Measurements from ENCODE around the gene CHN2.

Gene CHN2

GRCh38 chr7:29310625-29311024 is 116.0 kb downstream of the CHN2 start:
- TF ChIP-seq POLR2AphosphoS5 (IDR thresholded peaks at IDR 0.05; ENCODE audit: low read depth, low read length) (no peak), TAF1 (IDR thresholded peaks at IDR 0.05; ENCODE audit: borderline replicate concordance, insufficient read depth, low read length) (no peak), FOXP2 (optimal IDR thresholded peaks at IDR 0.05; ENCODE audit: borderline replicate concordance, extremely low read depth, extremely low read length, insufficient read depth) (no peak), SIN3A (IDR thresholded peaks at IDR 0.05; ENCODE audit: borderline replicate concordance, insufficient read depth, low read length) (no peak), REST (IDR thresholded peaks at IDR 0.05; ENCODE audit: insufficient read depth in 1 of 2, low read depth in 2 of 2, low read length in 2 of 2) (no peak)

GRCh38 chr7:29311314-29311713 is 116.7 kb downstream of the CHN2 start:
- TF ChIP-seq POLR2AphosphoS5 (IDR thresholded peaks at IDR 0.05; ENCODE audit: low read depth, low read length): no peak
- TF ChIP-seq REST (IDR thresholded peaks at IDR 0.05; ENCODE audit: insufficient read depth in 1 of 2, low read depth in 2 of 2, low read length in 2 of 2): no peak
- TF ChIP-seq FOXP2 (optimal IDR thresholded peaks at IDR 0.05; ENCODE audit: borderline replicate concordance, extremely low read depth, extremely low read length, insufficient read depth): no peak
- TF ChIP-seq TAF1 (IDR thresholded peaks at IDR 0.05; ENCODE audit: borderline replicate concordance, insufficient read depth, low read length): no peak
- no peak for TF ChIP-seq SIN3A (IDR thresholded peaks at IDR 0.05; ENCODE audit: borderline replicate concordance, insufficient read depth, low read length)

- no peak for TF ChIP-seq REST (IDR thresholded peaks at IDR 0.05; ENCODE audit: insufficient read depth in 1 of 2, low read depth in 2 of 2, low read length in 2 of 2)
Observed at GRCh38 chr7:29314148-29314547, 119.6 kb downstream of the CHN2 start.

GRCh38 chr7:29315122-29315891 is 120.7 kb downstream of the CHN2 start:
- TF ChIP-seq REST (IDR thresholded peaks at IDR 0.05; ENCODE audit: insufficient read depth in 1 of 2, low read depth in 2 of 2, low read length in 2 of 2) (no peak), FOXP2 (optimal IDR thresholded peaks at IDR 0.05; ENCODE audit: borderline replicate concordance, extremely low read depth, extremely low read length, insufficient read depth) (no peak)

- TF ChIP-seq SIN3A (IDR thresholded peaks at IDR 0.05; ENCODE audit: borderline replicate concordance, insufficient read depth, low read length) (no peak), POLR2AphosphoS5 (IDR thresholded peaks at IDR 0.05; ENCODE audit: low read depth, low read length) (no peak), REST (IDR thresholded peaks at IDR 0.05; ENCODE audit: insufficient read depth in 1 of 2, low read depth in 2 of 2, low read length in 2 of 2) (no peak), TAF1 (IDR thresholded peaks at IDR 0.05; ENCODE audit: borderline replicate concordance, insufficient read depth, low read length) (no peak), FOXP2 (optimal IDR thresholded peaks at IDR 0.05; ENCODE audit: borderline replicate concordance, extremely low read depth, extremely low read length, insufficient read depth) (no peak)
Observed at GRCh38 chr7:29315892-29316270, 121.3 kb downstream of the CHN2 start.

Measured in PFSK-1 (cell line).